Karpas-422 (cell line): ENCODE measurements around the gene MROH2A. TPM values are rescaled to one million over a fixed set of nuclear protein-coding genes. Genes with fewer than 3 reads are reported as not detected.
A peak's percentile ranks its signal among the peaks of the same experiment; 100 is the strongest.

ENCODE experiments used
- DNase-seq: peaks from one replicate; pipeline ENCODE4 v3.0.0-alpha.2; 2015
- H2AFZ ChIP-seq: fragments of 200-600 bp; sonication (generic); 2 replicates; pipeline ENCODE4 v1.6.1; 2014; ENCODE audit warnings: antibody characterized with exemption, low read length, mixed read lengths
- H3K27ac ChIP-seq: fragments of 200-600 bp; sonication (generic); 2 replicates; pipeline ENCODE4 v1.5.1; 2014; ENCODE audit warnings: mild to moderate bottlenecking, low read length, moderate library complexity
- H3K27me3 ChIP-seq: fragments of 200-600 bp; sonication (generic); 2 replicates; pipeline ENCODE4 v1.6.1; 2014; ENCODE audit warnings: low read length, mixed read lengths
- H3K36me3 ChIP-seq: fragments of 200-600 bp; sonication (generic); 2 replicates; pipeline ENCODE4 v1.6.1; 2014; ENCODE audit warnings: low read length, mixed read lengths; ENCODE audit not compliant: insufficient read depth
- H3K4me1 ChIP-seq: fragments of 200-600 bp; sonication (generic); 2 replicates; pipeline ENCODE4 v1.6.1; 2014; ENCODE audit warnings: mild to moderate bottlenecking, low read length, mixed read lengths
- H3K4me2 ChIP-seq: fragments of 200-600 bp; sonication (generic); 2 replicates; pipeline ENCODE4 v1.6.1; 2014; ENCODE audit warnings: low read length, low read depth, mild to moderate bottlenecking; ENCODE audit not compliant: poor library complexity, severe bottlenecking
- H3K4me3 ChIP-seq: fragments of 200-600 bp; sonication (generic); 2 replicates; pipeline ENCODE4 v1.5.1; 2014; ENCODE audit warnings: mild to moderate bottlenecking, antibody characterized with exemption, low read length, mixed read lengths
- H3K79me2 ChIP-seq: fragments of 200-600 bp; sonication (generic); 2 replicates; pipeline ENCODE4 v1.6.1; 2014; ENCODE audit warnings: mild to moderate bottlenecking, low read length, mixed read lengths
- H3K9ac ChIP-seq: fragments of 200-600 bp; sonication (generic); 2 replicates; pipeline ENCODE4 v1.6.0; 2014; ENCODE audit warnings: low read length
- H3K9me2 ChIP-seq: fragments of 200-600 bp; sonication (generic), shearing (Covaris generic); replicated peaks from 2 replicates; pipeline ENCODE4 v1.6.0; 2014; ENCODE audit warnings: mild to moderate bottlenecking, low read length, moderate library complexity; ENCODE audit not compliant: insufficient read depth
- H3K9me3 ChIP-seq: fragments of 300-700, 200-600 bp; sonication (generic); 2 replicates; pipeline ENCODE4 v1.6.1; 2014; ENCODE audit warnings: low read length, mixed read lengths
- H4K20me1 ChIP-seq: fragments of 200-600 bp; sonication (generic); 2 replicates; pipeline ENCODE4 v1.6.1; 2014; ENCODE audit warnings: mild to moderate bottlenecking, antibody characterized with exemption, low read length, low read depth; ENCODE audit not compliant: insufficient read depth
- total RNA-seq: library from RNA; depleted of rRNA; stranded (reverse); fragments of >200 nt; shearing (Covaris generic); gene quantifications from 2 replicates; pipeline ENCODE4 v1.2.3, GENCODE V29; 2014; ENCODE audit warnings: low replicate concordance

MROH2A gene
- total RNA-seq, 1 experiment from 2014 or later, result 2.6 TPM

- Histone ChIP-seq H3K9me3 (no peaks in the 10 kb centered on the region), H3K27ac (no peak overlapping the region), H3K79me2 (no peaks in the 10 kb centered on the region), H3K4me2 (no peak overlapping the region), H3K9ac (no peak overlapping the region), H3K27me3 (no peaks in the 10 kb centered on the region), H3K36me3 (no peaks in the 10 kb centered on the region), H3K4me1 (peaks cover 57% of the 10 kb centered on the region), H3K9me2 (no peaks in the 10 kb centered on the region), H4K20me1 (no peaks in the 10 kb centered on the region), H3K4me3 (no peak overlapping the region), H2AFZ (no peak overlapping the region)
- no peak for DNase-seq
These were observed 43.1 kb downstream of the MROH2A start for GRCh38 chr2:233821196-233821595.

- no peak overlapping the region for H3K4me3 ChIP-seq
- no peaks in the 10 kb centered on the region for H3K9me3 ChIP-seq
- H4K20me1 ChIP-seq, result no peaks in the 10 kb centered on the region
- DNase-seq, result no peak
- H3K27me3 ChIP-seq, result no peaks in the 10 kb centered on the region
- H3K4me2 ChIP-seq, result no peak overlapping the region
- H3K27ac ChIP-seq, result no peak overlapping the region
- H2AFZ ChIP-seq, result no peak overlapping the region
- no peak overlapping the region for H3K9ac ChIP-seq
- H3K36me3 ChIP-seq, result no peaks in the 10 kb centered on the region
- H3K9me2 ChIP-seq, result no peaks in the 10 kb centered on the region
- no peaks in the 10 kb centered on the region for H3K79me2 ChIP-seq
- peaks cover 61% of the 10 kb centered on the region for H3K4me1 ChIP-seq
These were observed 43.6 kb downstream of the MROH2A start for GRCh38 chr2:233821709-233822100.

GRCh38 chr2:233822101-233822771, 44.1 kb downstream of the MROH2A start:
- no peaks in the 10 kb centered on the region for H3K36me3 ChIP-seq
- H3K9me3 ChIP-seq, result no peaks in the 10 kb centered on the region
- H3K79me2 ChIP-seq, result no peaks in the 10 kb centered on the region
- H3K9ac ChIP-seq, result 0 out of 2 replicates have a peak overlapping the region, but pooled peaks have one; percentile 35
- no peak overlapping the region for H3K27ac ChIP-seq
- peaks cover 63% of the 10 kb centered on the region for H3K4me1 ChIP-seq
- no peak overlapping the region for H3K4me3 ChIP-seq
- no peaks in the 10 kb centered on the region for H4K20me1 ChIP-seq
- H3K4me2 ChIP-seq, result no peak overlapping the region
- no peaks in the 10 kb centered on the region for H3K27me3 ChIP-seq
- no peaks in the 10 kb centered on the region for H3K9me2 ChIP-seq
- DNase-seq, result no peak
- no peak overlapping the region for H2AFZ ChIP-seq

- Histone ChIP-seq H3K27me3 (no peaks in the 10 kb centered on the region), H3K4me2 (peak overlapping the region; percentile 53), H3K9me3 (no peaks in the 10 kb centered on the region), H3K9me2 (no peaks in the 10 kb centered on the region), H3K4me3 (peak overlapping the region; percentile 25; the same call in 1 of the 2 replicates), H3K4me1 (peaks cover 58% of the 10 kb centered on the region), H3K36me3 (no peaks in the 10 kb centered on the region), H2AFZ (no peak overlapping the region), H4K20me1 (no peaks in the 10 kb centered on the region), H3K27ac (peak overlapping the region; percentile 82), H3K79me2 (no peaks in the 10 kb centered on the region), H3K9ac (peak overlapping the region; percentile 35)
- no peak for DNase-seq
These were observed 44.9 kb downstream of the MROH2A start for GRCh38 chr2:233822781-233823730.

- Histone ChIP-seq H3K4me1 (peaks cover 62% of the 10 kb centered on the region), H4K20me1 (no peaks in the 10 kb centered on the region), H2AFZ (no peak overlapping the region), H3K4me2 (peak overlapping the region; percentile 53), H3K27me3 (no peaks in the 10 kb centered on the region), H3K79me2 (no peaks in the 10 kb centered on the region), H3K36me3 (no peaks in the 10 kb centered on the region), H3K9ac (peak overlapping the region; percentile 38), H3K9me2 (no peaks in the 10 kb centered on the region), H3K4me3 (peak overlapping the region; percentile 25), H3K9me3 (no peaks in the 10 kb centered on the region), H3K27ac (peak overlapping the region; percentile 82)
- DNase-seq, result peak; percentile 82
These were observed 45.6 kb downstream of the MROH2A start for GRCh38 chr2:233823731-233824121.

- H3K4me2 ChIP-seq, result peak overlapping the region; percentile 53
- no peak overlapping the region for H2AFZ ChIP-seq
- peak overlapping the region; percentile 38 for H3K9ac ChIP-seq
- no peaks in the 10 kb centered on the region for H3K27me3 ChIP-seq
- DNase-seq, result peak; percentile 71
- no peaks in the 10 kb centered on the region for H3K9me3 ChIP-seq
- H3K9me2 ChIP-seq, result no peaks in the 10 kb centered on the region
- H4K20me1 ChIP-seq, result no peaks in the 10 kb centered on the region
- H3K36me3 ChIP-seq, result no peaks in the 10 kb centered on the region
- H3K79me2 ChIP-seq, result no peaks in the 10 kb centered on the region
- H3K27ac ChIP-seq, result peak overlapping the region; percentile 82
- peaks cover 68% of the 10 kb centered on the region for H3K4me1 ChIP-seq
- H3K4me3 ChIP-seq, result peak overlapping the region; percentile 25
These were observed 46.2 kb downstream of the MROH2A start for GRCh38 chr2:233824373-233824772.

GRCh38 chr2:233828546-233829192, 50.5 kb downstream of the MROH2A start:
- DNase-seq, result no peak
- H4K20me1 ChIP-seq, result no peaks in the 10 kb centered on the region
- H3K9me2 ChIP-seq, result no peaks in the 10 kb centered on the region
- H3K27me3 ChIP-seq, result no peaks in the 10 kb centered on the region
- peaks cover 78% of the 10 kb centered on the region for H3K4me1 ChIP-seq
- no peak overlapping the region for H2AFZ ChIP-seq
- no peak overlapping the region for H3K4me3 ChIP-seq
- no peaks in the 10 kb centered on the region for H3K9me3 ChIP-seq
- H3K36me3 ChIP-seq, result no peaks in the 10 kb centered on the region
- H3K27ac ChIP-seq, result no peak overlapping the region
- H3K9ac ChIP-seq, result no peak overlapping the region
- H3K79me2 ChIP-seq, result no peaks in the 10 kb centered on the region
- no peak overlapping the region for H3K4me2 ChIP-seq
